Measurements from ENCODE around the gene MAGEB4. TPM values are rescaled to one million over a fixed set of nuclear protein-coding genes. Genes with fewer than 3 reads are reported as not detected.

MAGEB4 gene
- total and polyA plus RNA-seq, 2 of the 4 experiments (the other 2 are of a cell fraction): not detected

GRCh38 chrX:30224536-30224935, 17.3 kb upstream of the MAGEB4 start:
- Histone ChIP-seq H3K4me3 (ENCODE audit: insufficient read depth, low read depth, low read length) (no peak overlapping the region), H3K9ac (ENCODE audit: low read depth, low read length) (no peak overlapping the region), H4K91ac (ENCODE audit: insufficient read depth, low read depth, low read length) (no peak overlapping the region), H3K4me2 (ENCODE audit: low read depth, low read length) (no peak overlapping the region), H2AK5ac (ENCODE audit: low read depth, low read length) (no peak overlapping the region), H3K27ac (ENCODE audit: insufficient read depth, low read length) (no peak overlapping the region), H2AFZ (replicated peaks; ENCODE audit: low read length, poor library complexity) (no peak overlapping the region), H3K4me1 (ENCODE audit: control insufficient read depth, insufficient read depth, low read length) (no peaks in the 10 kb centered on the region), H3K79me1 (ENCODE audit: low read depth in 1 of 2, low read length in 2 of 2) (no peaks in the 10 kb centered on the region), H3K9me3 (ENCODE audit: control insufficient read depth, insufficient read depth, low read length) (no peaks in the 10 kb centered on the region), H3K27me3 (ENCODE audit: control insufficient read depth, insufficient read depth, low read length) (no peaks in the 10 kb centered on the region; the same call in 1 of the 2 replicates), H2BK20ac (ENCODE audit: low read depth, low read length) (no peak overlapping the region), H3K23ac (ENCODE audit: low read depth, low read length) (no peak overlapping the region), H3K56ac (ENCODE audit: extremely low read depth, insufficient read depth, low read length) (no peak overlapping the region), H4K20me1 (ENCODE audit: insufficient read depth, low read length) (no peaks in the 10 kb centered on the region), H3K9me1 (ENCODE audit: insufficient read depth, low read length) (no peaks in the 10 kb centered on the region), H3K36me3 (ENCODE audit: control insufficient read depth, insufficient read depth, low read length) (no peaks in the 10 kb centered on the region), H4K5ac (ENCODE audit: low read depth, low read length) (no peak overlapping the region), H2BK120ac (ENCODE audit: low read depth, low read length) (no peak overlapping the region), H4K8ac (ENCODE audit: low read depth in 2 of 2, low read length in 2 of 2) (no peak overlapping the region), H3K4ac (ENCODE audit: low read depth, low read length) (no peak overlapping the region), H3K14ac (replicated peaks; ENCODE audit: low read depth, low read length) (no peak overlapping the region), H2BK15ac (ENCODE audit: low read depth, low read length) (no peak overlapping the region), H2BK5ac (ENCODE audit: low read depth, low read length, poor library complexity, severe bottlenecking) (no peak overlapping the region), H2AK9ac (replicated peaks; ENCODE audit: low read depth, low read length, poor library complexity) (no peak overlapping the region), H3K18ac (ENCODE audit: low read depth, low read length) (no peak overlapping the region)
- in situ Hi-C loops (cut with MboI; ENCODE audit: low sequenced_read_pairs) (no loop called here), intact Hi-C loops (cut with micrococcal nuclease) (no loop called here), dilution Hi-C loops (cut with HindIII; ENCODE audit: low sequenced_read_pairs, unreplicated experiment) (no loop called here)
- ATAC-seq (ENCODE audit: low read depth) (no peak), DNase-seq (no peak)
- ChIA-PET CTCF (no interaction called here), POLR2A (ENCODE audit: unreplicated experiment) (no interaction called here)
- TF ChIP-seq NFE2L2 (IDR thresholded peaks at IDR 0.05; ENCODE audit: low read depth, low read length) (no peak), CEBPB (IDR thresholded peaks at IDR 0.05; ENCODE audit: low read depth, low read length) (no peak), RFX5 (IDR thresholded peaks at IDR 0.05; ENCODE audit: low read depth, low read length) (no peak), MXI1 (IDR thresholded peaks at IDR 0.05; ENCODE audit: borderline replicate concordance, low read depth, low read length) (no peak), FOS (IDR thresholded peaks at IDR 0.05; ENCODE audit: low read depth, low read length) (no peak), POLR2A (IDR thresholded peaks at IDR 0.05; ENCODE audit: low read depth, low read length) (no peak), RAD21 (IDR thresholded peaks at IDR 0.05; ENCODE audit: low read length) (no peak), RCOR1 (IDR thresholded peaks at IDR 0.05; ENCODE audit: insufficient replicate concordance, low read length) (no peak), SMC3 (IDR thresholded peaks at IDR 0.05; ENCODE audit: low read depth, low read length) (no peak), MAFK (IDR thresholded peaks at IDR 0.05; ENCODE audit: low read depth, low read length) (no peak), ELK1 (IDR thresholded peaks at IDR 0.05; ENCODE audit: borderline replicate concordance, low read depth, low read length) (no peak), MAZ (IDR thresholded peaks at IDR 0.05; ENCODE audit: borderline replicate concordance, low read depth, low read length) (no peak), BHLHE40 (IDR thresholded peaks at IDR 0.05; ENCODE audit: low read depth, low read length) (no peak), CHD1 (IDR thresholded peaks at IDR 0.05; ENCODE audit: low read depth, low read length) (no peak)
- TF ChIP-seq, protein P1, sequence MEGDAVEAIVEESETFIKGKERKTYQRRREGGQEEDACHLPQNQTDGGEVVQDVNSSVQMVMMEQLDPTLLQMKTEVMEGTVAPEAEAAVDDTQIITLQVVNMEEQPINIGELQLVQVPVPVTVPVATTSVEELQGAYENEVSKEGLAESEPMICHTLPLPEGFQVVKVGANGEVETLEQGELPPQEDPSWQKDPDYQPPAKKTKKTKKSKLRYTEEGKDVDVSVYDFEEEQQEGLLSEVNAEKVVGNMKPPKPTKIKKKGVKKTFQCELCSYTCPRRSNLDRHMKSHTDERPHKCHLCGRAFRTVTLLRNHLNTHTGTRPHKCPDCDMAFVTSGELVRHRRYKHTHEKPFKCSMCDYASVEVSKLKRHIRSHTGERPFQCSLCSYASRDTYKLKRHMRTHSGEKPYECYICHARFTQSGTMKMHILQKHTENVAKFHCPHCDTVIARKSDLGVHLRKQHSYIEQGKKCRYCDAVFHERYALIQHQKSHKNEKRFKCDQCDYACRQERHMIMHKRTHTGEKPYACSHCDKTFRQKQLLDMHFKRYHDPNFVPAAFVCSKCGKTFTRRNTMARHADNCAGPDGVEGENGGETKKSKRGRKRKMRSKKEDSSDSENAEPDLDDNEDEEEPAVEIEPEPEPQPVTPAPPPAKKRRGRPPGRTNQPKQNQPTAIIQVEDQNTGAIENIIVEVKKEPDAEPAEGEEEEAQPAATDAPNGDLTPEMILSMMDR (conservative IDR thresholded peaks at IDR 0.05; ENCODE audit: low read depth, low read length): no peak
- TF ChIP-seq, protein P2, sequence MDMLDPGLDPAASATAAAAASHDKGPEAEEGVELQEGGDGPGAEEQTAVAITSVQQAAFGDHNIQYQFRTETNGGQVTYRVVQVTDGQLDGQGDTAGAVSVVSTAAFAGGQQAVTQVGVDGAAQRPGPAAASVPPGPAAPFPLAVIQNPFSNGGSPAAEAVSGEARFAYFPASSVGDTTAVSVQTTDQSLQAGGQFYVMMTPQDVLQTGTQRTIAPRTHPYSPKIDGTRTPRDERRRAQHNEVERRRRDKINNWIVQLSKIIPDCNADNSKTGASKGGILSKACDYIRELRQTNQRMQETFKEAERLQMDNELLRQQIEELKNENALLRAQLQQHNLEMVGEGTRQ (IDR thresholded peaks at IDR 0.05; ENCODE audit: low read depth, low read length): no peak
- no TSS peak for BruUV-seq (replicated peaks)
- no CpG with 5 or more reads among the region's 2 CpGs for WGBS, 2 experiments (ENCODE audit: extremely low coverage in 2 of 2, insufficient read length in 1 of 2)

Measured in IMR-90 (cell line).